Smooth muscle cell (in vitro differentiated cells): ENCODE measurements around the gene MAP3K13. TPM values are rescaled to one million over a fixed set of nuclear protein-coding genes. Genes with fewer than 3 reads are reported as not detected.

ENCODE experiments used
- DNase-seq: peaks from one replicate; lab custom pipeline; 2025; ENCODE audit not compliant: unreplicated experiment; lab: John Stamatoyannopoulos, UW
- H2AFZ ChIP-seq: fragments of 200-600 bp; sonication (generic); 2 replicates; pipeline ENCODE4 v1.6.0; 2016; ENCODE audit warnings: antibody characterized with exemption, low read depth, mild to moderate bottlenecking
- H3F3A ChIP-seq: fragments of 200-600 bp; sonication (generic); 2 replicates; pipeline ENCODE4 v1.6.0; 2017; ENCODE audit warnings: antibody characterized with exemption, low read depth
- H3K27ac ChIP-seq: fragments of 200-600 bp; sonication (generic); 2 replicates; pipeline ENCODE4 v1.5.1; 2016; ENCODE audit warnings: low read depth, mild to moderate bottlenecking
- H3K27me3 ChIP-seq: fragments of 200-600 bp; sonication (generic); 2 replicates; pipeline ENCODE4 v1.6.1; 2016; ENCODE audit warnings: low read depth, mild to moderate bottlenecking
- H3K36me3 ChIP-seq: fragments of 200-600 bp; sonication (generic); 2 replicates; pipeline ENCODE4 v1.5.1; 2016; ENCODE audit warnings: low read depth
- H3K4me1 ChIP-seq: fragments of 200-600 bp; sonication (generic); 2 replicates; pipeline ENCODE4 v1.5.1; 2016; ENCODE audit warnings: low read depth
- H3K4me2 ChIP-seq: fragments of 200-600 bp; sonication (generic); 2 replicates; pipeline ENCODE4 v1.6.0; 2016; ENCODE audit warnings: mild to moderate bottlenecking
- H3K4me3 ChIP-seq: fragments of 200-600 bp; sonication (generic); 2 replicates; pipeline ENCODE4 v1.5.1; 2016; ENCODE audit warnings: mild to moderate bottlenecking
- H3K79me2 ChIP-seq: fragments of 200-600 bp; sonication (generic); 2 replicates; pipeline ENCODE4 v1.6.0; 2016; ENCODE audit warnings: low read depth, mild to moderate bottlenecking
- H3K9ac ChIP-seq: fragments of 200-600 bp; sonication (generic); 2 replicates; pipeline ENCODE4 v1.6.0; 2016; ENCODE audit warnings: low read depth
- H3K9me3 ChIP-seq: fragments of 200-600 bp; sonication (generic); replicated peaks from 2 replicates; pipeline ENCODE4 v1.5.1; 2016; ENCODE audit warnings: low read depth
- H4K20me1 ChIP-seq: fragments of 200-600 bp; sonication (generic); 2 replicates; pipeline ENCODE4 v1.6.0; 2016; ENCODE audit warnings: low read depth
- WGBS: methylation state at CpG from one replicate; pipeline ENCODE4 v1.1.7; 2016; ENCODE audit warnings: low lambda C conversion rate; 5-methylcytosine and 5-hydroxymethylcytosine counted together
- polyA plus RNA-seq: library from polyadenylated mRNA; unstranded; fragments of >200 nt; fragmentation: Nextera tagmentation; extraction: Ambion mirVana; gene quantifications from 2 replicates; pipeline ENCODE4 v1.2.1, GENCODE V29; 2016
- total RNA-seq: library from RNA; depleted of rRNA; stranded (reverse); fragments of >200 nt; gene quantifications from 2 replicates; pipeline ENCODE4 v1.2.3, GENCODE V29; 2014
- TF ChIP-seq, protein P1 (sequence below): fragments of 200-600 bp; sonication (generic); IDR thresholded peaks from 2 replicates; pipeline ENCODE4 v1.5.1; 2017; ENCODE audit warnings: borderline replicate concordance, mild to moderate bottlenecking, antibody characterized with exemption; ENCODE audit not compliant: insufficient read depth, poor library complexity, severe bottlenecking

The MAP3K13 gene
- total and polyA plus RNA-seq, 2 experiments from 2014 or later, result 28.5 to 49.9 TPM

DNA sequence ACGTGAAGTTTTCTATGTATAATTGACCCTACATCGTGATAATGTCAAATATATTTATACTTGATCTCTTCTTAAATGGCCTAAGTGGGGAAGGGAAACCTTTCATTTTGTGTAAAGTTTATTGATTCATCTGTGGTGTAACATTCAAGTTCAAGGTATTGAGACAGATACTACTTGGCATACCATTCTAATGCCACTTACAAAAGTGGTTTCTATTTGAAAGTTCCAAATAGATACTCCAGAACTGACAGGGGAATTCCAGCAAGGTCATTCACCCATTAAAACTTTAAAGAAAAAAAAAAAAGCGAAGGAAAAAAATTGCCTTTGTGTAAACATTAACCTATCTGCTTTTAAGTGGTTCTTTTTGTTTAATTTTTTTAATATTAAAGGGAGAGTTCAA, 45.3 kb upstream of the MAP3K13 start:
- no peak for DNase-seq

DNA sequence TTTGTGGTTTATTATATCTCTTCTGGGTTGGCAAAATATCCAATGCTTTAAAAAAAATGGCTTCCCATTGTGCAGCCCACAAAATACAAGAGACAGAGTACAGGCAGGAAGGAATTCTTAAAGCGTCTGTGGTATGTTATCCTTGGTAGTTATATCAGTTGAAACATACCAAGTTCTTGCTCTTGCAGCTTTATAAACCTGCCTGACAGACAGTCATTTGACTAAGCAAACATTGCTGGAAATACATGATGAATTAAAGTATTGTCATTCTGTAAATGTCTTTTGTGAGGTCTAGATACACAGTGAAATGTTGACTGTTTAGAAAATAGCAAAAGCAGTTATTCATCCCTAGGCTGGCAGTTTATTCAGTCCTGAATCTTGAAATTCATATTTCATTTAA, 44.8 kb upstream of the MAP3K13 start:
- H3K9ac ChIP-seq, result no peak overlapping the region
- TF ChIP-seq, protein P1, sequence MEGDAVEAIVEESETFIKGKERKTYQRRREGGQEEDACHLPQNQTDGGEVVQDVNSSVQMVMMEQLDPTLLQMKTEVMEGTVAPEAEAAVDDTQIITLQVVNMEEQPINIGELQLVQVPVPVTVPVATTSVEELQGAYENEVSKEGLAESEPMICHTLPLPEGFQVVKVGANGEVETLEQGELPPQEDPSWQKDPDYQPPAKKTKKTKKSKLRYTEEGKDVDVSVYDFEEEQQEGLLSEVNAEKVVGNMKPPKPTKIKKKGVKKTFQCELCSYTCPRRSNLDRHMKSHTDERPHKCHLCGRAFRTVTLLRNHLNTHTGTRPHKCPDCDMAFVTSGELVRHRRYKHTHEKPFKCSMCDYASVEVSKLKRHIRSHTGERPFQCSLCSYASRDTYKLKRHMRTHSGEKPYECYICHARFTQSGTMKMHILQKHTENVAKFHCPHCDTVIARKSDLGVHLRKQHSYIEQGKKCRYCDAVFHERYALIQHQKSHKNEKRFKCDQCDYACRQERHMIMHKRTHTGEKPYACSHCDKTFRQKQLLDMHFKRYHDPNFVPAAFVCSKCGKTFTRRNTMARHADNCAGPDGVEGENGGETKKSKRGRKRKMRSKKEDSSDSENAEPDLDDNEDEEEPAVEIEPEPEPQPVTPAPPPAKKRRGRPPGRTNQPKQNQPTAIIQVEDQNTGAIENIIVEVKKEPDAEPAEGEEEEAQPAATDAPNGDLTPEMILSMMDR, result no peak
- no peaks in the 10 kb centered on the region for H4K20me1 ChIP-seq
- H3K4me2 ChIP-seq, result peak overlapping the region; percentile 31
- no peaks in the 10 kb centered on the region for H3F3A ChIP-seq
- H3K27me3 ChIP-seq, result no peaks in the 10 kb centered on the region
- no peak overlapping the region for H3K4me3 ChIP-seq
- H3K79me2 ChIP-seq, result no peaks in the 10 kb centered on the region
- peak overlapping the region; percentile 42 for H3K27ac ChIP-seq
- H2AFZ ChIP-seq, result no peak overlapping the region
- no peaks in the 10 kb centered on the region for H3K36me3 ChIP-seq
- DNase-seq, result no peak
- 16% methylated on average over 1 of the region's 1 CpG for WGBS
- no peaks in the 10 kb centered on the region for H3K9me3 ChIP-seq
- no peaks in the 10 kb centered on the region for H3K4me1 ChIP-seq

More for the DNA sequence above, 45.3 kb upstream of the MAP3K13 start:
- H3K9ac ChIP-seq, result no peak overlapping the region
- no peaks in the 10 kb centered on the region for H3K27me3 ChIP-seq
- no peaks in the 10 kb centered on the region for H3K36me3 ChIP-seq
- no peak overlapping the region for H2AFZ ChIP-seq
- no peaks in the 10 kb centered on the region for H4K20me1 ChIP-seq
- H3K4me3 ChIP-seq, result no peak overlapping the region
- peak overlapping the region; percentile 31 for H3K4me2 ChIP-seq
- H3K9me3 ChIP-seq, result no peaks in the 10 kb centered on the region
- TF ChIP-seq, protein P1, result no peak
- H3K79me2 ChIP-seq, result no peaks in the 10 kb centered on the region
- peak overlapping the region; percentile 42 for H3K27ac ChIP-seq
- no peaks in the 10 kb centered on the region for H3K4me1 ChIP-seq
- 97% methylated on average over 3 of the region's 3 CpGs for WGBS
- H3F3A ChIP-seq, result no peaks in the 10 kb centered on the region

DNA sequence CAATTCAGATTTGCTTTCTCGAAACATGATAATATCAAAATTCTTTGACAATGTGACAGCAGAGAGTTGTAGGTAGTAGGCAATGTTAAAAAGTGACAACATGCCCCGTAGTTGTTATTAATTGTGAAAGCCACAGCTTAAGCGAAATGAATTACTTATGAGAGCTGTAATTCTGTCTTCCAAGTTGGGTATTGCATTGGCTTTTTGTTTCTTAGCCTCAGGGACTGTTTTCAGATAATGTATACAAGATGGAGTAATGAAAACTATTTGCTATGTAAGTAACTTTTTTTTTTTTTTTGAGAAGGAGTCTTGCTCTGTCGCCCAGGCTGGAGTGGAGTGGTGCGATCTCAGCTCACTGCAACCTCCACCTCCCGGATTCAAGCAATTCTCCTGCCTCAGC, 43.1 kb upstream of the MAP3K13 start:
- H2AFZ ChIP-seq, result no peak overlapping the region
- no peaks in the 10 kb centered on the region for H3F3A ChIP-seq
- H3K36me3 ChIP-seq, result no peaks in the 10 kb centered on the region
- WGBS, result 95% methylated on average over 6 of the region's 6 CpGs
- H3K79me2 ChIP-seq, result no peaks in the 10 kb centered on the region
- no peak for DNase-seq
- no peaks in the 10 kb centered on the region for H3K9me3 ChIP-seq
- TF ChIP-seq, protein P1, result no peak
- no peak overlapping the region for H3K27ac ChIP-seq
- H3K27me3 ChIP-seq, result no peaks in the 10 kb centered on the region
- no peak overlapping the region for H3K4me2 ChIP-seq
- no peak overlapping the region for H3K9ac ChIP-seq
- H3K4me1 ChIP-seq, result no peaks in the 10 kb centered on the region
- no peaks in the 10 kb centered on the region for H4K20me1 ChIP-seq
- H3K4me3 ChIP-seq, result no peak overlapping the region

DNA sequence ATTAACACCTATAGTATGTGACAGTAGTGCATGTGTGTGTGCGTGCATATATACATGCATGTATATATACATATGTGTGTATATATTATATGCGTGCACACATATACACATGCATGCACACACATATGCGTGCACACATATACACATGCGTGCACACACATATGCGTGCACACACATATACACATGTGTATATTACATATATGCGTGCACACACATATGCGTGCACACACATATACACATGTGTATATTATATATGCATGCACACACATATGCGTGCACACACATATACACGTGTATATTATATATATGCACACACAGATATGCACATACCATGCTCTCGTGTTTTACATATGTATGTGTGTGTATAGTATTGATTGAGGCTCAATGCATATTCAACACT, 42.0 kb upstream of the MAP3K13 start:
- Histone ChIP-seq H3K36me3 (no peaks in the 10 kb centered on the region), H3K79me2 (no peaks in the 10 kb centered on the region), H3K27me3 (no peaks in the 10 kb centered on the region), H3K4me2 (no peak overlapping the region), H4K20me1 (no peaks in the 10 kb centered on the region), H3K27ac (no peak overlapping the region), H3K4me3 (no peak overlapping the region), H3K4me1 (no peaks in the 10 kb centered on the region), H3K9me3 (no peaks in the 10 kb centered on the region), H3F3A (no peaks in the 10 kb centered on the region), H3K9ac (no peak overlapping the region), H2AFZ (no peak overlapping the region)
- TF ChIP-seq, protein P1, result no peak
- 98% methylated on average over 10 of the region's 10 CpGs for WGBS
- DNase-seq, result no peak
